ENCODE measurements around the gene NRG2. TPM values are rescaled to one million over a fixed set of nuclear protein-coding genes. Genes with fewer than 3 reads are reported as not detected.

NRG2 gene
- total RNA-seq, 1 donor from 2014 or later = under 0.01 TPM

DNA sequence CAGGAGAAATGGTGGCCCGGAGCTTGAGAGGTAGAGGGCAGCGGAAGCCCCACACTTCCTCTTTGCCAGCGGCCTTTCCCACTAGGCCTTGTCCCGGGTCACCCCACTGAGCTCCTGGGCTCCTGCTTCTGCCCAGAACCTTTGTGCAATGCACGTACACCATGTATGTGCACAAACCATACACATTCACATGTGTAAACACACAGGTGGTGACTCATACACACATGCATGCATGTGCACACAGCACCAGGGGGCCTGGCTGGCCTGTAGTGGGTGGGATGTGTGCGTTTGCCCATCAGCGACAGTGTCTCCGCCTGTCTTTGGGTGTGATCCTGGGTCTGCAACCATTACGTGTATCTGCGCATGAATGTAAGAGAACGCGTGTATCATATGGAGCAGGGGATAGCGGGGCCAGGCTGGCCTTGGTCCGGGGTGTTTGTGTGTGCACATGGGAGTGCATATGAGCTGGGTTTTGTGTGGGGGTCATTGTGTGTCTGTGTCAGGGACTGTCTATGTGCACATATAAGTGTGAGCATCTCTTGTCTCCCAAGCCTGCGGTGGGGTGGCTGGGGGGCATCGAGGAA, 203.8 kb downstream of the NRG2 start:
- Histone ChIP-seq H3K36me3 (ENCODE audit: control insufficient read depth, insufficient read depth, low read length) (no peaks in the 10 kb centered on the region), H3K27me3 (ENCODE audit: control insufficient read depth, insufficient read depth, low read length) (peaks cover 2% of the 10 kb centered on the region), H3K4me3 (ENCODE audit: low read depth, low read length) (no peak overlapping the region)
- TF ChIP-seq, protein P1, sequence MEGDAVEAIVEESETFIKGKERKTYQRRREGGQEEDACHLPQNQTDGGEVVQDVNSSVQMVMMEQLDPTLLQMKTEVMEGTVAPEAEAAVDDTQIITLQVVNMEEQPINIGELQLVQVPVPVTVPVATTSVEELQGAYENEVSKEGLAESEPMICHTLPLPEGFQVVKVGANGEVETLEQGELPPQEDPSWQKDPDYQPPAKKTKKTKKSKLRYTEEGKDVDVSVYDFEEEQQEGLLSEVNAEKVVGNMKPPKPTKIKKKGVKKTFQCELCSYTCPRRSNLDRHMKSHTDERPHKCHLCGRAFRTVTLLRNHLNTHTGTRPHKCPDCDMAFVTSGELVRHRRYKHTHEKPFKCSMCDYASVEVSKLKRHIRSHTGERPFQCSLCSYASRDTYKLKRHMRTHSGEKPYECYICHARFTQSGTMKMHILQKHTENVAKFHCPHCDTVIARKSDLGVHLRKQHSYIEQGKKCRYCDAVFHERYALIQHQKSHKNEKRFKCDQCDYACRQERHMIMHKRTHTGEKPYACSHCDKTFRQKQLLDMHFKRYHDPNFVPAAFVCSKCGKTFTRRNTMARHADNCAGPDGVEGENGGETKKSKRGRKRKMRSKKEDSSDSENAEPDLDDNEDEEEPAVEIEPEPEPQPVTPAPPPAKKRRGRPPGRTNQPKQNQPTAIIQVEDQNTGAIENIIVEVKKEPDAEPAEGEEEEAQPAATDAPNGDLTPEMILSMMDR (IDR thresholded peaks at IDR 0.05; ENCODE audit: insufficient read depth, low read length, severe bottlenecking) = no peak
- peak; percentile 40 for FAIRE-seq
- no peak for DNase-seq (ENCODE audit: low read depth)

DNA sequence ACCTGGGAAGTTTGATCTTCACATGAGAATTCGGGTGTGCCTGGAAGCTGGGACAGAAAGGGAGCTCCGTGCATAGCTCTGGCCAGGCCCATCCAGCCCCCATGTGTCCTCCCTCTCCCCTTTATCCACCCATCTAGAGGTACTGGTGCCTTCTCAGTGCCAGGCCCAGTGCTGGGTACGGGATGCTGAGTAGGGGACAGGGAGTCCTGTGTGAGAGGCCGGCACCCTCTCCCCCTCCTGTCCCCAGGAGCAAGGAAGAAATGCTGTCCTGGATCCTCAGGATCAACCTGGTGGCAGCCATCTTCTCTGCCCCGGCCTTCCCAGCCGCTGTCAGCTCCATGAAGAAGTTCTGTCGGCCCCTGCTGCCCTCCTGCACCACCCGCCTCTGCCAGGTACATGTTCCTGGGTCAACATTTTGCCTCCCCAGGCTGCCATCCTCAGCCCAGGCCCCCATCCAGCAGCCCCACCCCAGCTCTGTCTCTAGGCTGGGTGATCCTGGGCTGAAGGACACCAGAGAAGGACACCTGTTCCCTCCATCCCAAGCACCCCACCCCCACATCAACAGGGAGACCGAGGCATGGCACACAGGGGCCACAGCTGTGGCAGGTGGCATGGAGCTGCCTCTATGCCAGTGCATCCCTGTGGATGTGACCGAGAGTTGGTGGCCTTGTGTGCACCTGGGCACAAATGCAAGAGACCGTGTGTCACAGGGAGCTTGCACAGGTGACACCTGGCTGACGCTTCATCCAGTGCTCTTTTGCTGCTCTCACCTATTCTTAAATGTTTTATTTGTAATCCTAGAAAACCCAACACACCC, 204.5 kb downstream of the NRG2 start:
- TF ChIP-seq, protein P1 (IDR thresholded peaks at IDR 0.05; ENCODE audit: insufficient read depth, low read length, severe bottlenecking) = no peak
- H3K4me3 ChIP-seq (ENCODE audit: low read depth, low read length) = no peak overlapping the region
- H3K36me3 ChIP-seq (ENCODE audit: control insufficient read depth, insufficient read depth, low read length) = no peaks in the 10 kb centered on the region
- peaks cover 2% of the 10 kb centered on the region for H3K27me3 ChIP-seq (ENCODE audit: control insufficient read depth, insufficient read depth, low read length)
- FAIRE-seq = no peak
- DNase-seq (ENCODE audit: low read depth) = no peak

DNA sequence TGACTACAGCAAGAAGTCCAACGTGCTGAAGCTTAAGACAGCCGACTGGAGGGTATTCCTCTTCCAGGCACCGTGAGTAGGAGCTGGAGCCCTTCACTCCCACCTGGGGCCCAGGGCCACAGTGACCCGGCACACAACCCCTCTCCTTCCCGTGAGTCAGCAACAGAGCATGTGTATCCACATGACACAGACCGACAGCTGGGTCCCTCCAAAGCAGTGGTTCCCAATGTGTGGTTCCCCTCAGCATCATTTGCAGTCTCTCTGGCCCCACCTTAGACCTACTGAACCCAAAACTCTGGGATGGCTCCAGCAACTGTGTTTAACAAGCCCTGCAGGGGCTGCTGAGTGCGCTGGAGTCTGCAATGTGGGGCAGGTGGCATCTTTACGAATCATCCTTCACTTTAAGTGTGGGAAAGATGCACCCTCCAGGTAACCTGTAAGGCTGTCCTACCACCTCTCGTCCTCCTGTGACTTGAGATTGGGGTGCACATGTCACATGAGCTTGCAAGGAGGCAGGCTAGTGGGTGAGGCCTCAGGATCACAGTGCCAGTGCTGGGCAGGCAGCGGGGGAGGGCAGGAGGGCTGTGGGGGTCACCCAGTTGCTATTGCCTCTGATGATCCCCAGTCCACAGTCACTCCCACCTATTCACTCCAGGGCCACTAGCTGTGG, 205.3 kb downstream of the NRG2 start:
- peak; percentile 75 for FAIRE-seq
- DNase-seq (ENCODE audit: low read depth) = no peak
- Histone ChIP-seq H3K4me3 (ENCODE audit: low read depth, low read length) (no peak overlapping the region), H3K36me3 (ENCODE audit: control insufficient read depth, insufficient read depth, low read length) (no peaks in the 10 kb centered on the region), H3K27me3 (ENCODE audit: control insufficient read depth, insufficient read depth, low read length) (peaks cover 5% of the 10 kb centered on the region)
- TF ChIP-seq, protein P1 (IDR thresholded peaks at IDR 0.05; ENCODE audit: insufficient read depth, low read length, severe bottlenecking) = no peak

DNA sequence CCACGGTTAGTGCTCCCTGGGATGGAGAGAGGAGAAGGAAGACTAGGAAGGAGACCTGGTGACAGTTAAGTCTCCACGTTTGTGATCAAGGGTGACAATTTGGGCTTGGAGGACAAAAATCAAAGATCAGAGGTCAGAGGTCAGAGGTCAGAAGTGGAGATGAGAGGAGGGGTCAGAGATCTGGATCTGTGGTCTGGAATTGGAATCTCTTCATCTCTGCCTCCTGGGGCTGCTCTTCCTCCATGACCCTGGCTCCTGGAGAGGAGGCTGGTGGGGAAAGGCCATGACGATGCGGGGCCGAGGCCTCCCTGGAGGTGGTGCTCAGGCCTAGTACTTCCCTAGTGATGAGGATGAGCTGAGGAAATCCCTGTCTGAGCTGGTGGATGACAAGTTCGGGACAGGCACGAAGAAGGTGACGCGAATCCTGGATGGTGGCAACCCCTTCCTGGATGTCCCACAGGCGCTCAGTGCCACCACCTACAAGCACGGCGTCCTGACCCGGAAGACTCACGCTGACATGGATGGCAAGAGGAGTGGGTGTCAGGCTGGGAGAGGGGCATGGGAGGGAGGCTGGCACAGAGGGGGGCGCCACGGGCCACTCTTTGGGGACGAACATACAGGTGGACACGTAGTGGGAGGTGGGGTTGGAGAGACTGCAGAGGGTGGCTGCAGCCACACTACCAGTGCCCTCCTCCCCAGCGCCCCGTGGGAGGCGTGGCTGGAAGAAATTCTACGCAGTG, 206.5 kb downstream of the NRG2 start:
- DNase-seq (ENCODE audit: low read depth) (no peak), FAIRE-seq (peak; percentile 62)
- H3K36me3 ChIP-seq (ENCODE audit: control insufficient read depth, insufficient read depth, low read length) = no peaks in the 10 kb centered on the region
- H3K4me3 ChIP-seq (ENCODE audit: low read depth, low read length) = no peak overlapping the region
- H3K27me3 ChIP-seq (ENCODE audit: control insufficient read depth, insufficient read depth, low read length) = peaks cover 3% of the 10 kb centered on the region
- TF ChIP-seq, protein P1 (IDR thresholded peaks at IDR 0.05; ENCODE audit: insufficient read depth, low read length, severe bottlenecking) = no peak

DNA sequence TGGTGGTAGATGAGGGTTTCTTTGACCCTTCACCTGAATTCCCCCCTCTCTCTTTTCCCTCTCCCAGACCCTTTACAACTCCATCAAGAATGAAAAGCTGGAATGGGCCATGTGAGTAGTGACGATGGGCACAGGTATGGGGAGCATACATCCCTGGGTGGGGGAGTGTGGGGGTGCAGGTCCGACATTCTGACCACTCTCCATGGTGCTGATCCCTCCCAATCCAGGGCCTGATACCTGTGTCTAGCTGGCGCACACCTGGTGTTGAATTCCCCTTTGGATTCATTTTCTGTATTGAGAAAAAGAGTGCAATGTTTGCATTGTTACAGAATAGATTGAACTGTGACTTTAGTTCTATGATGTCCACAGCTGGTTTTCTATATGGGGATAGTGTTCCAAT, 207.4 kb downstream of the NRG2 start:
- Histone ChIP-seq H3K36me3 (ENCODE audit: control insufficient read depth, insufficient read depth, low read length) (no peaks in the 10 kb centered on the region), H3K4me3 (ENCODE audit: low read depth, low read length) (no peak overlapping the region), H3K27me3 (ENCODE audit: control insufficient read depth, insufficient read depth, low read length) (peaks cover 3% of the 10 kb centered on the region)
- TF ChIP-seq, protein P1 (IDR thresholded peaks at IDR 0.05; ENCODE audit: insufficient read depth, low read length, severe bottlenecking) = no peak
- DNase-seq (ENCODE audit: low read depth) (no peak), FAIRE-seq (peak; percentile 77)

All from bronchial epithelial cell (primary cell).